AG10803 (cell line): Measurements from ENCODE around the gene CEBPE.

Experiments used
- DNase-seq: peaks from one replicate; pipeline ENCODE4 v3.0.0; 2010; ENCODE audit warnings: low read depth
- H3K4me3 ChIP-seq: 2 replicates; pipeline ENCODE4 v1.5.1; 2011; ENCODE audit warnings: mild to moderate bottlenecking, low read length, control low read depth
- TF ChIP-seq, protein P1 (sequence below): conservative IDR thresholded peaks from 2 replicates; pipeline ENCODE4 v1.5.1; 2011; ENCODE audit warnings: mild to moderate bottlenecking, low read length, control low read depth, inconsistent platforms

CEBPE gene

GRCh38 chr14:23080474-23080873 is 38.6 kb downstream of the CEBPE start:
- no peak for DNase-seq
- H3K4me3 ChIP-seq, result no peak overlapping the region
- TF ChIP-seq, protein P1, sequence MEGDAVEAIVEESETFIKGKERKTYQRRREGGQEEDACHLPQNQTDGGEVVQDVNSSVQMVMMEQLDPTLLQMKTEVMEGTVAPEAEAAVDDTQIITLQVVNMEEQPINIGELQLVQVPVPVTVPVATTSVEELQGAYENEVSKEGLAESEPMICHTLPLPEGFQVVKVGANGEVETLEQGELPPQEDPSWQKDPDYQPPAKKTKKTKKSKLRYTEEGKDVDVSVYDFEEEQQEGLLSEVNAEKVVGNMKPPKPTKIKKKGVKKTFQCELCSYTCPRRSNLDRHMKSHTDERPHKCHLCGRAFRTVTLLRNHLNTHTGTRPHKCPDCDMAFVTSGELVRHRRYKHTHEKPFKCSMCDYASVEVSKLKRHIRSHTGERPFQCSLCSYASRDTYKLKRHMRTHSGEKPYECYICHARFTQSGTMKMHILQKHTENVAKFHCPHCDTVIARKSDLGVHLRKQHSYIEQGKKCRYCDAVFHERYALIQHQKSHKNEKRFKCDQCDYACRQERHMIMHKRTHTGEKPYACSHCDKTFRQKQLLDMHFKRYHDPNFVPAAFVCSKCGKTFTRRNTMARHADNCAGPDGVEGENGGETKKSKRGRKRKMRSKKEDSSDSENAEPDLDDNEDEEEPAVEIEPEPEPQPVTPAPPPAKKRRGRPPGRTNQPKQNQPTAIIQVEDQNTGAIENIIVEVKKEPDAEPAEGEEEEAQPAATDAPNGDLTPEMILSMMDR, result no peak

- H3K4me3 ChIP-seq, result no peak overlapping the region
- TF ChIP-seq, protein P1, result no peak
- peak; percentile 65 for DNase-seq
Observed at GRCh38 chr14:23079716-23080115, 39.3 kb downstream of the CEBPE start.

DNA sequence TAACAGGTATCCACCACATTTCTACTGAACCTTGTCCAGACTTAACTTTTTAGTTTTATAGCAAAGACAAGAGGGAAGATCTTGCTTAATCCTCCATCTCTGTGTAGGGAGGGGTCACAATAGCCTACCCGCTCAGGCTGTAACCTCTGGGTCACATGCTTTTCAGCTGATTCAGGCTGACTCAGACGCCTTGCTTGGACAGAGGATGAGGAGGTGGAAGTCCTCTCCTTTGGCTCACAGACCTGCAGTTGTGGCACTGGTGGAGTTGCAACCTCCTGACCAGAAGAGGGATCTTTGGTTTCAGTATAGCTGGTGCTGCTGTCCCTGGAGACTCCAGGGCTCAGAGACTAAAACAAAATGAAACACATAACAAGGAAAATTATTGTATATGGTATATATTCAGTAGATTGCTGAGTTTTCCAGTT is 40.4 kb downstream of the CEBPE start:
- TF ChIP-seq, protein P1, result peak; percentile 33
- H3K4me3 ChIP-seq, result no peak overlapping the region
- peak; percentile 97 for DNase-seq

DNA sequence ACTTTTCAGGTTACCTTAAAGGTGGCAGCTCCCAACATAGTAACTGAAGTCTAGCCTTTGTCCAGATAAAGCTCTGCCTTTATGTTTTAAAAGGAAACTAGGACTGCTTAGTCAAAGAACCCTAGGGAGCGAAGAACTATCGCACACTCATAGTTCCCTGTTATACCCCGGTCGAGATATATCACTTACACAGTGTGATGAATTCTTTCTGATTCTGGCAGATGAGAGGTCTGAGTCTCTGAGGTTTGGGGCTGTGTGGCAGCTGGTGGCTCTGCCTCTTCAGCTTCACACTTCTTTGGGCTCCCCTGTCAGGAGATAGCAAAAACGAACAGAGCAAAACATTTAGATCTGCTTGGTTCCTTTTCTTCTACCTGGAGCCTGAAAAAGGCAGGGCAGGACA is 41.1 kb downstream of the CEBPE start:
- TF ChIP-seq, protein P1, result no peak
- H3K4me3 ChIP-seq, result no peak overlapping the region
- no peak for DNase-seq

GRCh38 chr14:23076785-23077408 is 42.2 kb downstream of the CEBPE start:
- TF ChIP-seq, protein P1, result peak; percentile 73
- H3K4me3 ChIP-seq, result no peak overlapping the region
- no peak for DNase-seq

GRCh38 chr14:23074906-23075305 is 44.1 kb downstream of the CEBPE start:
- no peak overlapping the region for H3K4me3 ChIP-seq
- DNase-seq, result no peak
- TF ChIP-seq, protein P1, result no peak

DNA sequence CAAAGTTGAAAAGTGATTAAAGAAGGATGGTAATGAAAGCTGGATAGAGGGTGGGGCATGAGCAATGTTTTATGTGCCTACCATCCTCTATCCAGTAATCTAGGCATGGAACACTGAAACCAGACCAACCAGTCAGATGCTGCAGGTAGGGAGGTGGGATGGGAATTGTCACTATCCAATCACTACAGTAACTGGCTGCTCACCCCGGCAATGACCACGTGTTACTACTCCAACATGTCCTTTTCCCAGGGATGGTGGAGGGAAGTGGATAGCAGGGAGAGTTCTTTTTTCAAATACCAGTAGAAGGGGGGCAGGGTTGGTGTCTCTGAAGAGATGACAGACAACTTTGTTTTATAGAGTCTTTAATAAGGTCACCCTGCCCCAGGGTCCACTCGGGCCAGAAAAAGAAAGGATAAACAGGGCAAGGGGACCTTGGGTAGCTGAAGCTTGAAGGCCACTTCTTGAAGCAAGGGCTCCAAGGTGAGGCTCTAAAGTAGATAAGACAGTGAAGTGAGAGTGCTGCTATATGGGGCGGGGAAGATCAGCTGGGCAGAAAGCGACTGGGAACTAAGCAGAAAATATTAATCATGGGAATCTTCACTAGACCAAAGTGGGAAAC is 47.0 kb downstream of the CEBPE start:
- no peak for DNase-seq
- H3K4me3 ChIP-seq, result peak overlapping the region; percentile 92
- TF ChIP-seq, protein P1, result no peak
